ENCODE results near the gene PPM1F.

- TF ChIP-seq POLR2A (IDR thresholded peaks at IDR 0.05; ENCODE audit: low read length) (no peak), GATA1 (IDR thresholded peaks at IDR 0.05; ENCODE audit: low read depth, low read length) (no peak)
Measured at GRCh38 chr22:21946262-21946925, 6.3 kb downstream of the PPM1F start.
